ENCODE results near the gene USP40. TPM values are rescaled to one million over a fixed set of nuclear protein-coding genes. Genes with fewer than 3 reads are reported as not detected.

The USP40 gene
- total RNA-seq, 5 donors from 2014 or later (not counting 1 experiment from before 2014, with no cell fraction given), result 17.3 to 24.5 (median 20.4) TPM

DNA sequence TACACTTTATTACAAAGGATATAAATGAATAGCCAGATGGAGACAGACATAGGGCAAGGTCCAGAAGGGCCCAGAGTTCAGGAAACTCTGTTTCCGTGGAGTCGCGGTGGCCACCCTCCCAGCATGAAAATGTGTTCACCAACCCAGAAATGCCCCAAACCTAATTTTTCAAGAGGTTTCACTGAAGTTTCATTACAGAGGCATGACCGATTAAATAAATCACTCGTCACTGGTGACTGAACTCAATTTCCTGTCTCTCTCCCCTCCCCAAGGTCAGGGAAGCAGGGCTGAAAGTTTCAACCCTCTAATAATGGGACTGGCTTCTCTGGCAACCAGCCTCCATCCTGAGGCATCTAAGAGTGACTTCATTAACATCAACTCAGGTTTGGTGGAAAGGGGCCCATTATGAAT, 22.4 kb downstream of the USP40 start:
- POLR2A ChIA-PET, result no interaction called here
- H3K27ac ChIP-seq (ENCODE audit: low read length), result no peak overlapping the region

DNA sequence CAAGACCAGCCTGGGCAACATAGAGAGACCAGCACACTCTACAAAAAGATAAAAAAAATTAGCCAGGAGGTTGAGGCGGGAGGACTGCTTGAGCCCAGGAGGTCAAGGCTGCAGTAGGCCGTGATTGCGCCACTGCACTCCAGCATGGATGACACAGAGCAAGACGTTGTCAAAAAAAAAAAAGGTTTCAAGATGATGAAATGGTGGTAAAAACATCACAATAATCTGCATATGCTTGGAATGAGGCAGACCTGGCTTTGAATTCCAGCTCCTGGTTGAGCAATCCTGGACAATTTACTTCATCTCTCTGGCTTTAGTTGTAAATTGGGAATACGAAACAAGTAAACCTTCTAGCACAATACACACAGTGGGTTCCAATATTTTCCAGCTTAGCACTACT, 24.1 kb downstream of the USP40 start:
- no peaks in the 10 kb centered on the region for H3K27me3 ChIP-seq (replicated peaks in 1 of 2; ENCODE audit: control insufficient read depth in 2 of 2, extremely low read depth in 1 of 2, insufficient read depth in 2 of 2, low read length in 1 of 2)
- H3K9me3 ChIP-seq, result no peaks in the 10 kb centered on the region
- no peak overlapping the region for H3K27ac ChIP-seq (ENCODE audit: low read length)
- no peak overlapping the region for H3K4me3 Mint-ChIP-seq
- H3K27ac Mint-ChIP-seq, result no peak overlapping the region
- ChIA-PET POLR2A (no interaction called here), CTCF (interaction anchor here in 1 of 2 donors (0.7 kb wide), 1 partner anchor 488 kb away, joined by 3 read pairs; no protein-coding TSS in a partner anchor)
- no peaks in the 10 kb centered on the region for H3K4me1 Mint-ChIP-seq
- no peak for DNase-seq
- H3K36me3 Mint-ChIP-seq, result peaks cover 63% of the 10 kb centered on the region
- ATAC-seq (replicated peaks in 1 of 4), result no peak
- no peaks in the 10 kb centered on the region for H3K9me3 Mint-ChIP-seq
- no peaks in the 10 kb centered on the region for H3K4me1 ChIP-seq (ENCODE audit: control insufficient read depth in 1 of 2, extremely low read depth in 1 of 2, insufficient read depth in 2 of 2, low read length in 2 of 2)
- no peak overlapping the region for H3K4me3 ChIP-seq (ENCODE audit: control insufficient read depth in 1 of 2, extremely low read depth in 1 of 2, low read length in 1 of 2)
- 100% methylated on average over 3 of the region's 5 CpGs for WGBS (ENCODE audit: insufficient coverage)
- H3K27me3 Mint-ChIP-seq, result no peaks in the 10 kb centered on the region
- peaks cover 0 to 17% of the 10 kb centered on the region in 2 donors for H3K36me3 ChIP-seq (ENCODE audit: control insufficient read depth in 2 of 2, extremely low read depth in 1 of 2, insufficient read depth in 1 of 2, low read length in 1 of 2)

More for the DNA sequence above, 22.4 kb downstream of the USP40 start:
- ATAC-seq (replicated peaks in 1 of 4) (no peak), DNase-seq (no peak)
- peaks cover 0 to 27% of the 10 kb centered on the region in 2 donors for H3K36me3 ChIP-seq (ENCODE audit: control insufficient read depth in 2 of 2, extremely low read depth in 1 of 2, insufficient read depth in 1 of 2, low read length in 1 of 2)
- no peaks in the 10 kb centered on the region for H3K4me1 ChIP-seq (ENCODE audit: control insufficient read depth in 1 of 2, extremely low read depth in 1 of 2, insufficient read depth in 2 of 2, low read length in 2 of 2)
- H3K27ac Mint-ChIP-seq, result no peak overlapping the region
- H3K4me3 Mint-ChIP-seq, result no peak overlapping the region
- H3K27me3 ChIP-seq (replicated peaks in 1 of 2; ENCODE audit: control insufficient read depth in 2 of 2, extremely low read depth in 1 of 2, insufficient read depth in 2 of 2, low read length in 1 of 2), result no peaks in the 10 kb centered on the region
- H3K4me1 Mint-ChIP-seq, result no peaks in the 10 kb centered on the region
- H3K36me3 Mint-ChIP-seq, result peaks cover 60% of the 10 kb centered on the region
- H3K9me3 ChIP-seq, result no peaks in the 10 kb centered on the region
- no peaks in the 10 kb centered on the region for H3K27me3 Mint-ChIP-seq
- H3K9me3 Mint-ChIP-seq, result no peaks in the 10 kb centered on the region
- CTCF ChIA-PET, result no interaction called here
- 94% methylated on average over 5 of the region's 5 CpGs for WGBS (ENCODE audit: insufficient coverage)
- H3K4me3 ChIP-seq (ENCODE audit: control insufficient read depth in 1 of 2, extremely low read depth in 1 of 2, low read length in 1 of 2), result no peak overlapping the region

DNA sequence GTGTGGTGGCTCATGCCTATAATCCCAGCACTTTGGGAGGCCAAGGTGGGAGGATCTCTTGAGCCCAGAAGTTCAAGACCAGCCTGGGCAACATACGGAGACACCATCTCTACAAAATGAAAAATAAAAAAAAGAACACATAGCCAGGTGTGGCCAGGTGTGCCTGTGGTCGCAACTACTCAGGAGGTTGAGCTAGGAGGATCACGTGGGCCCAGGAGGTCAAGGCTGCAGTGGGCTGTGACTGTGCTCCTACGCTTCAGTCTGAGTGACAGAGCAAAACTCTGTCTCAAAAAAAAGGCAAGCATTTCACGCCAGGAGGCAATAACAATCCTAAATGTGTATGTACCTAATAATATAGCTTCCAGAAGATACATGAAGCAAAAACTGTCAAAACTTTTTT, 27.8 kb downstream of the USP40 start:
- ChIA-PET CTCF (no interaction called here), POLR2A (no interaction called here)
- no peaks in the 10 kb centered on the region for H3K9me3 Mint-ChIP-seq
- H3K27me3 ChIP-seq (replicated peaks in 1 of 2; ENCODE audit: control insufficient read depth in 2 of 2, extremely low read depth in 1 of 2, insufficient read depth in 2 of 2, low read length in 1 of 2), result no peaks in the 10 kb centered on the region
- no peak overlapping the region for H3K4me3 Mint-ChIP-seq
- H3K27ac ChIP-seq (ENCODE audit: low read length), result no peak overlapping the region
- no peak for ATAC-seq (replicated peaks in 1 of 4)
- H3K27ac Mint-ChIP-seq, result no peak overlapping the region
- no peak overlapping the region for H3K4me3 ChIP-seq (ENCODE audit: control insufficient read depth in 1 of 2, extremely low read depth in 1 of 2, low read length in 1 of 2)
- H3K27me3 Mint-ChIP-seq, result no peaks in the 10 kb centered on the region
- 85% methylated on average over 2 of the region's 5 CpGs for WGBS (ENCODE audit: insufficient coverage)
- peaks cover 54% of the 10 kb centered on the region for H3K36me3 Mint-ChIP-seq
- H3K9me3 ChIP-seq, result no peaks in the 10 kb centered on the region
- DNase-seq, result no peak
- no peaks in the 10 kb centered on the region for H3K4me1 ChIP-seq (ENCODE audit: control insufficient read depth in 1 of 2, extremely low read depth in 1 of 2, insufficient read depth in 2 of 2, low read length in 2 of 2)
- H3K4me1 Mint-ChIP-seq, result no peaks in the 10 kb centered on the region
- H3K36me3 ChIP-seq (ENCODE audit: control insufficient read depth in 2 of 2, extremely low read depth in 1 of 2, insufficient read depth in 1 of 2, low read length in 1 of 2), result peaks cover 2 to 3% of the 10 kb centered on the region in 2 donors

DNA sequence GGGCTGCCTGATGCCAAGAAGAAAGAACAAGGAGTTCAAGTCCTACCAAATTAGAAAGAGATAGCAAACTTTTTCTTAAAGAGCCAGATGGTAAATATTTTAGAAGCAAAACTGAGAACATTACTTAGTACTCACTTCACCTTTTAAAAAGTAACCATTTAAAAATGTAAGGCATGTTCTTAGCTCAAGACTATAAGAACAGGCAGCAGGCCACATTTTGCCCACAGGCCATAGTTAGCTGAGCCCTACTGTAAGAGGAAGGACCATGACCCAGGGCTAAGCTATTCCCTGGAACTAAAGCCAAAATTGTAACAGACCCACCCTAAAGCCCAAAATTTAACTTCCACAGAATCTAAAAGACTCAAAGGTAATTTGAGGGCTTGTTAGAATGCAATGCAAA, 31.3 kb downstream of the USP40 start:
- ChIA-PET POLR2A (no interaction called here), CTCF (no interaction called here)
- Histone ChIP-seq H3K27me3 (replicated peaks in 1 of 2; ENCODE audit: control insufficient read depth in 2 of 2, extremely low read depth in 1 of 2, insufficient read depth in 2 of 2, low read length in 1 of 2) (no peaks in the 10 kb centered on the region), H3K4me3 (ENCODE audit: control insufficient read depth in 1 of 2, extremely low read depth in 1 of 2, low read length in 1 of 2) (no peak overlapping the region), H3K4me1 (ENCODE audit: control insufficient read depth in 1 of 2, extremely low read depth in 1 of 2, insufficient read depth in 2 of 2, low read length in 2 of 2) (no peaks in the 10 kb centered on the region), H3K36me3 (ENCODE audit: control insufficient read depth in 2 of 2, extremely low read depth in 1 of 2, insufficient read depth in 1 of 2, low read length in 1 of 2) (peaks cover 3 to 8% of the 10 kb centered on the region in 2 donors), H3K9me3 (no peaks in the 10 kb centered on the region), H3K27ac (ENCODE audit: low read length) (no peak overlapping the region)
- Mint-ChIP-seq H3K27me3 (no peaks in the 10 kb centered on the region), H3K9me3 (no peaks in the 10 kb centered on the region), H3K4me1 (peaks cover 0 to 4% (median 0%) of the 10 kb centered on the region in 3 donors), H3K36me3 (peaks cover 62% of the 10 kb centered on the region), H3K27ac (no peak overlapping the region), H3K4me3 (no peak overlapping the region)
- no peak for ATAC-seq (replicated peaks in 1 of 4)
- no peak for DNase-seq

DNA sequence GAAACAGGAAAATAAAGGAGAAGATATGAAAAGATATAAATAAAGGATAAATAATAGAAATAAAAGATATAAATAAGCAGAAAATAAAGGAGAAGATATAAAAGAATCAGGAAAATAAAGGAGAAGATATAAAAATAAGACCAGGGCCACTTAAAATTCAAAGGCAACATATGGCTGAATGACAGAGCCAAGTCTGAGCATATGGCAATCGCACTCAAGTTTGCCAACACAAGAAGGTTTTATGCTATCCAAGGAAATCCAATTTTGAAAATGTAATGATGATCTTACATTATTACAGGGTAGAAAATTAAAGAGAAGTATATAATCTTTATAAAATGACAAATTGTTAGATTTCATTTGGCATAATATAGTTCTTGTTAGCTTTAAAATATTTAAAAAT, 33.6 kb downstream of the USP40 start:
- Histone ChIP-seq H3K36me3 (ENCODE audit: control insufficient read depth in 2 of 2, extremely low read depth in 1 of 2, insufficient read depth in 1 of 2, low read length in 1 of 2) (peaks cover 3 to 8% of the 10 kb centered on the region in 2 donors), H3K4me3 (ENCODE audit: control insufficient read depth in 1 of 2, extremely low read depth in 1 of 2, low read length in 1 of 2) (no peak overlapping the region), H3K27me3 (replicated peaks in 1 of 2; ENCODE audit: control insufficient read depth in 2 of 2, extremely low read depth in 1 of 2, insufficient read depth in 2 of 2, low read length in 1 of 2) (no peaks in the 10 kb centered on the region), H3K9me3 (no peaks in the 10 kb centered on the region), H3K27ac (ENCODE audit: low read length) (no peak overlapping the region), H3K4me1 (ENCODE audit: control insufficient read depth in 1 of 2, extremely low read depth in 1 of 2, insufficient read depth in 2 of 2, low read length in 2 of 2) (no peaks in the 10 kb centered on the region)
- ChIA-PET CTCF (no interaction called here), POLR2A (no interaction called here)
- H3K36me3 Mint-ChIP-seq, result peaks cover 63% of the 10 kb centered on the region
- ATAC-seq (replicated peaks in 1 of 4) (no peak), DNase-seq (no peak)
- H3K9me3 Mint-ChIP-seq, result no peaks in the 10 kb centered on the region
- no peak overlapping the region for H3K4me3 Mint-ChIP-seq
- no CpG with 5 or more reads among the region's 1 CpG for WGBS (ENCODE audit: insufficient coverage)
- H3K27me3 Mint-ChIP-seq, result no peaks in the 10 kb centered on the region
- no peak overlapping the region for H3K27ac Mint-ChIP-seq
- peaks cover 0 to 4% (median 0%) of the 10 kb centered on the region in 3 donors for H3K4me1 Mint-ChIP-seq

DNA sequence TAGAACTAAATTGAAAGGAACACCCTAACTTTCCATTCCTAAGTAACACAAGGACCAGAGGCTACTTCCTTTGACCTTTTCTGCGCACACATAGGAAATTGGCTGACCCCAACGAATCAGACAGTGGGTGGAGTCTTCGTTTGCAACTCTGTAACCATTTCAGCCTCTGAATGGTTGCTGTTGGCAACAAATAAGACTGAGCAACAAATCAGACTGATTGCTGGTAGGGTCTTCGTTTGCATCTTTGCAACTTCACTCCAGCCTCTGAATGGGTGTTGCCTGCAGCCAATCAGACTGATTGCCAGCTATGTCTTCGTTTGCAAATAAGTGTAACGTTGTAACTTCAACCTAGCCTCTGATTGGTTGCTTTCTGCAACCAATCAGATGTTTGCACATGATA, 34.6 kb downstream of the USP40 start:
- H3K4me3 Mint-ChIP-seq, result no peak overlapping the region
- Histone ChIP-seq H3K9me3 (no peaks in the 10 kb centered on the region), H3K27me3 (replicated peaks in 1 of 2; ENCODE audit: control insufficient read depth in 2 of 2, extremely low read depth in 1 of 2, insufficient read depth in 2 of 2, low read length in 1 of 2) (no peaks in the 10 kb centered on the region), H3K4me1 (ENCODE audit: control insufficient read depth in 1 of 2, extremely low read depth in 1 of 2, insufficient read depth in 2 of 2, low read length in 2 of 2) (no peaks in the 10 kb centered on the region), H3K27ac (ENCODE audit: low read length) (no peak overlapping the region), H3K4me3 (ENCODE audit: control insufficient read depth in 1 of 2, extremely low read depth in 1 of 2, low read length in 1 of 2) (no peak overlapping the region), H3K36me3 (ENCODE audit: control insufficient read depth in 2 of 2, extremely low read depth in 1 of 2, insufficient read depth in 1 of 2, low read length in 1 of 2) (peaks cover 3 to 8% of the 10 kb centered on the region in 2 donors)
- WGBS (ENCODE audit: insufficient coverage), result 80% methylated on average over 5 of the region's 6 CpGs
- peaks cover 0 to 4% (median 0%) of the 10 kb centered on the region in 3 donors for H3K4me1 Mint-ChIP-seq
- ATAC-seq (replicated peaks in 1 of 4) (no peak), DNase-seq (no peak)
- POLR2A ChIA-PET, result no interaction called here
- CTCF ChIA-PET, result no interaction called here
- no peaks in the 10 kb centered on the region for H3K9me3 Mint-ChIP-seq
- H3K27ac Mint-ChIP-seq, result no peak overlapping the region
- H3K36me3 Mint-ChIP-seq, result peaks cover 65% of the 10 kb centered on the region
- H3K27me3 Mint-ChIP-seq, result no peaks in the 10 kb centered on the region

DNA sequence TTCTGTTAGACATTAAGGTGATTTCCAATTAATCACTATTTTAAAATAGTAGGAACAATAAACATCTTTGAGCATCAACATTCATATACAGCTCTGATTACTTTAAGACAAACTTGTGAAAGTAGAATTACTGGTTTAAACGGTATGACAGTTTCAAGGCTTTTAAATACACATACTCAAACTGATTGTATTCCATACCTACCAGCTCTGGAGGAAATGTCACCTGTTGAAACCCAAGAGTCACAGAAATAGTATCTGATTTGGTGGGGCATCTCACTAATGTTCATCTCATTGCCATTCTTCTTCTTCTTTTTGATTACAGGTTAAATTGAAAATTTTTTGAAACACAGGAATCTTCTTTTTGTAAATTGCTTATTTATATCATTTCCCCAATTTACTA, 36.2 kb downstream of the USP40 start:
- Histone ChIP-seq H3K4me1 (ENCODE audit: control insufficient read depth in 1 of 2, extremely low read depth in 1 of 2, insufficient read depth in 2 of 2, low read length in 2 of 2) (no peaks in the 10 kb centered on the region), H3K36me3 (ENCODE audit: control insufficient read depth in 2 of 2, extremely low read depth in 1 of 2, insufficient read depth in 1 of 2, low read length in 1 of 2) (peaks cover 2 to 8% of the 10 kb centered on the region in 2 donors), H3K27ac (ENCODE audit: low read length) (no peak overlapping the region), H3K9me3 (no peaks in the 10 kb centered on the region), H3K27me3 (replicated peaks in 1 of 2; ENCODE audit: control insufficient read depth in 2 of 2, extremely low read depth in 1 of 2, insufficient read depth in 2 of 2, low read length in 1 of 2) (no peaks in the 10 kb centered on the region), H3K4me3 (ENCODE audit: control insufficient read depth in 1 of 2, extremely low read depth in 1 of 2, low read length in 1 of 2) (no peak overlapping the region)
- no peak overlapping the region for H3K4me3 Mint-ChIP-seq
- CTCF ChIA-PET, result interaction anchor here in 1 of 2 donors (0.7 kb wide), 1 partner anchor 997 kb away, joined by 3 read pairs; no protein-coding TSS in a partner anchor
- H3K36me3 Mint-ChIP-seq, result peaks cover 70% of the 10 kb centered on the region
- H3K4me1 Mint-ChIP-seq, result peaks cover 0 to 4% (median 0%) of the 10 kb centered on the region in 3 donors
- H3K27me3 Mint-ChIP-seq, result no peaks in the 10 kb centered on the region
- no CpG with 5 or more reads among the region's 1 CpG for WGBS (ENCODE audit: insufficient coverage)
- no peak for DNase-seq
- no peak overlapping the region for H3K27ac Mint-ChIP-seq
- ATAC-seq (replicated peaks in 1 of 4), result no peak
- POLR2A ChIA-PET, result no interaction called here
- no peaks in the 10 kb centered on the region for H3K9me3 Mint-ChIP-seq

Data from T-cell (primary cell).